ENCODE measurements around the gene EXOC6B. TPM values are rescaled to one million over a fixed set of nuclear protein-coding genes. Genes with fewer than 3 reads are reported as not detected.

Gene EXOC6B
- total and polyA plus RNA-seq, 7 donors = 4.4 to 26.8 (median 14.1) TPM

DNA sequence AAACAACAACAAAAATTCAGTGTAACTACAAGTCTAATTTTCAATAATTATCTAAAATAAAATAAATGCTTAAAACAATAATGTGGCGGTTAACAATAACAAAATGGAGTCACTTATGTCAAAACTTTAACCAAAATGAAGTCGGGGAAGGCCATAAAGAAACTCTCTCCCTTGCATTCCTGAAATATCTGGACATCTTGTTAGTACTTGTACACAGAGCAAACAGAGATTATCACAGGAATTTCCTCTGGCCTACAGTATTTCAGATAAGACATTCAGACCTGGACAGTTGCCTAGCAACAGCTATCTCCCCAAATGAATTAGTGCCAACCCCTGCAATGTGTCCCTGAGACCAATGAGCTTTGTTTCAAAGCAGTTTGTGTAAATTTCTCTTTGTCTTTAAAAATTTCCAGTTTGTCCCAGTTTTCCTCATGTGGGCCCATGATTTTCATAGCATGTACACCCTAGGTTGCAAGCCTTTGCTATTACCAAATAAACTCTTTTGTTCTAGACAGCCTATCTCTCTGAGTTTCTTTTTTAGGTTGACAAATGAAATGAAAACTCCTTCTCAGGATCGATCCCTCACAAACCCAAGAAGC, 68.6 kb downstream of the EXOC6B start:
- H3K36me3 ChIP-seq (ENCODE audit: insufficient read depth in 1 of 2, low read depth in 1 of 2) = no peaks in the 10 kb centered on the region
- H3K27me3 ChIP-seq (ENCODE audit: insufficient read depth in 3 of 3, low read length in 2 of 3) = no peaks in the 10 kb centered on the region
- H3K4me1 ChIP-seq = peaks cover 4% of the 10 kb centered on the region
- H3K27ac ChIP-seq = no peak overlapping the region
- intact Hi-C loops (cut with DNase I) = no loop called here
- H3K9me3 ChIP-seq = peaks cover 6% of the 10 kb centered on the region
- WGBS, 3 donors = 79 to 84% (median 82%) methylated on average over 3 of the region's 3 CpGs
- DNase-seq (no peak), ATAC-seq (no peak)
- H3K4me3 ChIP-seq = no peak overlapping the region
- TF ChIP-seq, protein P1, sequence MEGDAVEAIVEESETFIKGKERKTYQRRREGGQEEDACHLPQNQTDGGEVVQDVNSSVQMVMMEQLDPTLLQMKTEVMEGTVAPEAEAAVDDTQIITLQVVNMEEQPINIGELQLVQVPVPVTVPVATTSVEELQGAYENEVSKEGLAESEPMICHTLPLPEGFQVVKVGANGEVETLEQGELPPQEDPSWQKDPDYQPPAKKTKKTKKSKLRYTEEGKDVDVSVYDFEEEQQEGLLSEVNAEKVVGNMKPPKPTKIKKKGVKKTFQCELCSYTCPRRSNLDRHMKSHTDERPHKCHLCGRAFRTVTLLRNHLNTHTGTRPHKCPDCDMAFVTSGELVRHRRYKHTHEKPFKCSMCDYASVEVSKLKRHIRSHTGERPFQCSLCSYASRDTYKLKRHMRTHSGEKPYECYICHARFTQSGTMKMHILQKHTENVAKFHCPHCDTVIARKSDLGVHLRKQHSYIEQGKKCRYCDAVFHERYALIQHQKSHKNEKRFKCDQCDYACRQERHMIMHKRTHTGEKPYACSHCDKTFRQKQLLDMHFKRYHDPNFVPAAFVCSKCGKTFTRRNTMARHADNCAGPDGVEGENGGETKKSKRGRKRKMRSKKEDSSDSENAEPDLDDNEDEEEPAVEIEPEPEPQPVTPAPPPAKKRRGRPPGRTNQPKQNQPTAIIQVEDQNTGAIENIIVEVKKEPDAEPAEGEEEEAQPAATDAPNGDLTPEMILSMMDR (IDR thresholded peaks at IDR 0.05) = no peak

- Histone ChIP-seq H3K4me3 (no peak overlapping the region), H3K27ac (no peak overlapping the region), H3K4me1 (peaks cover 4% of the 10 kb centered on the region), H3K9me3 (no peaks in the 10 kb centered on the region), H3K27me3 (ENCODE audit: insufficient read depth in 3 of 3, low read length in 2 of 3) (no peaks in the 10 kb centered on the region), H3K36me3 (ENCODE audit: insufficient read depth in 1 of 2, low read depth in 1 of 2) (no peaks in the 10 kb centered on the region)
- intact Hi-C loops (cut with DNase I) = no loop called here
- DNase-seq (no peak), ATAC-seq (no peak)
- 61 to 70% (median 61%) methylated on average over 4 of the region's 4 CpGs for WGBS, 3 donors
- TF ChIP-seq, protein P1 (IDR thresholded peaks at IDR 0.05) = no peak
Observed at GRCh38 chr2:72755647-72756423, 70.0 kb downstream of the EXOC6B start.

DNA sequence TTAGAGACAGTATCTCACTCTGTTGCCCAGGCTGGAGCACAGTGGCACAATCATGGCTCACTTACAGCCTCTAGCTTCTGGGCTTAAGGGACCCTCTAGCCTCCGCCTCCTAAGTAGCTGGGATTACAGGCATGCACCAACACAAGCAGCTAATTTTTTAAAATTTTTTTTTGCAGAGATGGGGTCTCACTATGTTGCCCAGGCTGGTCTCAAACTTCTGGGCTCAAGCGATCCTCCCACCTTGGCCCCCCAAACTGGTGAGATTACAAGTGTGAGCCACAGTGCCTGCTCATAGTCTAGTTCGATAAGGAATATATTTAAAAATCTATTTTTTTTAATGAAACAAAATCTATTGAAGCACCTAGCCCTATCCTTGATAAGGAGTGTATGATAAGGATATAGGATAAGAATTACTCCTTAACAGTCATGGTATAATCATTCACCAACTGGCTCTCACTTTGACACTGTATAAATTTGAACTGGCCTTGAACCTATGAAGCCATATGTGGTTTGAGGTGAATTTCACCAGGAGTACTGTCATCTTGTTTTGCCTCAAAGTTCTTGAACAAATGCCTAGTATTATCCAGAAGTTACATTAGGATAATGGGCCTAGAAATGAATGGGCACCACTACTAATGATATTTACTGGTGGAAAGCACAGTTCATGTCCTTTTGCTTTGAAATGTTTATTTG, 71.1 kb downstream of the EXOC6B start:
- Histone ChIP-seq H3K4me3 (no peak overlapping the region), H3K36me3 (ENCODE audit: insufficient read depth in 1 of 2, low read depth in 1 of 2) (no peaks in the 10 kb centered on the region), H3K9me3 (no peaks in the 10 kb centered on the region), H3K27me3 (ENCODE audit: insufficient read depth in 3 of 3, low read length in 2 of 3) (no peaks in the 10 kb centered on the region), H3K4me1 (peaks cover 4% of the 10 kb centered on the region), H3K27ac (no peak overlapping the region)
- DNase-seq = no peak
- ATAC-seq = no peak
- TF ChIP-seq, protein P1 (IDR thresholded peaks at IDR 0.05) = no peak
- intact Hi-C loops (cut with DNase I) = no loop called here
- 96 to 99% (median 98%) methylated on average over 3 of the region's 3 CpGs for WGBS, 3 donors

DNA sequence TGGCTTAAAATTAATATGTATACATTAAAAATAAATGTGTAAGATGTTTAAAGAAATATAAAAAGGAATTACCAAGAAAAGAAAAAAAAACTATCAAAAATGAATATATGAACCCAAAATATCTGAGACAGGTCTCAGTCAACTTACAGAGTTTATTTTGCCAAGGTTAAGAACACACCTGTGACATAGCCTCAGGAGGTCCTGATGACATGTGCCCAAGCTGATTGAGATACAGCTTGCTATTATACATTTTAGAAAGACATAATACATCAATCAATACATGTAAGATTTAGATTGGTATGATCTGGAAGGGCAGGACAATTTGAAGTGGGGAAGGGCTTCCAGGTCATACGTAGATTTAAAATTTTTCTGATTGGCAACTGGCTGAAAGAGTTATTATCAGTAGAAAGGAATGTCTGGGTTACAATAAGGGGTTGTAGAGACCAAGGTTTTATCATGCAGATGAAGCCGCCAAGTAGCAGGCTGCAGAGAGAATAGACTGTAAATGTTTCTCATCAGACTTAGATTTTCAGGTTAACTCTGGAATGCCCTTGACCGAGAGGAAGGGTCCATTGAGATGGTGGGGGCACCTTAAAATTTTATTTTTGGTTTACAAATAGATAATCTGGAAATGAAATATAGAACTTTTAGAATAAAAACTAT, 74.7 kb downstream of the EXOC6B start:
- Histone ChIP-seq H3K4me3 (no peak overlapping the region), H3K36me3 (ENCODE audit: insufficient read depth in 1 of 2, low read depth in 1 of 2) (no peaks in the 10 kb centered on the region), H3K4me1 (no peaks in the 10 kb centered on the region), H3K27ac (no peak overlapping the region), H3K27me3 (ENCODE audit: insufficient read depth in 3 of 3, low read length in 2 of 3) (no peaks in the 10 kb centered on the region), H3K9me3 (no peaks in the 10 kb centered on the region)
- DNase-seq = no peak
- 96 to 97% (median 96%) methylated on average over 3 of the region's 3 CpGs for WGBS, 3 donors
- TF ChIP-seq, protein P1 (IDR thresholded peaks at IDR 0.05) = no peak
- ATAC-seq = no peak
- intact Hi-C loops (cut with DNase I) = no loop called here
